ENCODE measurements around the gene GALNT13. TPM values are rescaled to one million over a fixed set of nuclear protein-coding genes. Genes with fewer than 3 reads are reported as not detected.
A peak's percentile ranks its signal among the peaks of the same experiment; 100 is the strongest.

GALNT13 gene
- 10 to 100 TPM in 1 of 4 donors, 1 to 10 TPM in 1, under 1 TPM in 2; 0.16 to 11.9 (median 1.3) TPM for total RNA-seq

GRCh38 chr2:153871231-153872221, at the start of gene GALNT13:
Gene GALNT13 (plus strand): TSS chr2:153871922.
- TF ChIP-seq POLR2AphosphoS5 (IDR thresholded peaks at IDR 0.05) (no peak), CTCF (IDR thresholded peaks at IDR 0.05) (no peak), POLR2A (IDR thresholded peaks at IDR 0.05) (no peak), EP300 (IDR thresholded peaks at IDR 0.05) (no peak)
- H3K27me3 ChIP-seq = peaks cover 52% of the 10 kb centered on the region
- H3K36me3 ChIP-seq = no peaks in the 10 kb centered on the region
- H3K4me3 ChIP-seq = peak within 1 kb of the TSS in 1 of 2 donors; percentile 45
- no peaks in the 10 kb centered on the region for H3K9me3 ChIP-seq
- peak; percentile 72 for ATAC-seq
- no peak within 1 kb of the TSS for H3K27ac ChIP-seq
- WGBS, 2 donors (ENCODE audit: low coverage in 1 of 2) = 6 to 18% methylated on average over 2 of the region's 93 CpGs
- peaks cover 0 to 25% (median 0%) of the 10 kb centered on the region in 3 donors for H3K4me1 ChIP-seq

DNA sequence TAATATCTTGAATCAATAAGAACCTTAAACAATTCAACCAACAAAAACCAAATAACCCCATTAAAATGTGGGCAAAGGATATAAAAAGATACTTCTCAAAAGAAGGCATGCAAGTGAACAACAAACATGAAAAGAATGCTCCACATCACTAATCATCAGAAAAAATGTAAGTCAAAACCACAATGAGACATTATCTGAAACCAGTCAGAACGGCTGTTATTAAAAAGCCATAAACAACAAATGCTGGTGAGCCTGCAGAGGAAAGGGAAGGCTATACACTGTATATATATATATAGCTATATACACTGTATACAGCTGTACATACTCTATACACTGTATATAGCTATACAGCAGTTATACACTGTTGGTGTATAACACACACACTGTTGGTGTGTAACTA, 47.8 kb upstream of the GALNT13 start:
- TF ChIP-seq EP300 (IDR thresholded peaks at IDR 0.05) = no peak
- no peak for TF ChIP-seq CTCF (IDR thresholded peaks at IDR 0.05)
- no peak for TF ChIP-seq POLR2AphosphoS5 (IDR thresholded peaks at IDR 0.05)
- no peak for TF ChIP-seq POLR2A (IDR thresholded peaks at IDR 0.05)
- no peak for ATAC-seq
- no peak overlapping the region for H3K4me3 ChIP-seq
- H3K27me3 ChIP-seq = no peaks in the 10 kb centered on the region
- WGBS, 2 donors (ENCODE audit: low coverage in 1 of 2) = 53 to 57% methylated on average over 1 of the region's 1 CpG
- no peak overlapping the region for H3K27ac ChIP-seq
- H3K9me3 ChIP-seq = peaks cover 0 to 20% (median 0%) of the 10 kb centered on the region in 3 donors
- H3K36me3 ChIP-seq = no peaks in the 10 kb centered on the region
- no peaks in the 10 kb centered on the region for H3K4me1 ChIP-seq

DNA sequence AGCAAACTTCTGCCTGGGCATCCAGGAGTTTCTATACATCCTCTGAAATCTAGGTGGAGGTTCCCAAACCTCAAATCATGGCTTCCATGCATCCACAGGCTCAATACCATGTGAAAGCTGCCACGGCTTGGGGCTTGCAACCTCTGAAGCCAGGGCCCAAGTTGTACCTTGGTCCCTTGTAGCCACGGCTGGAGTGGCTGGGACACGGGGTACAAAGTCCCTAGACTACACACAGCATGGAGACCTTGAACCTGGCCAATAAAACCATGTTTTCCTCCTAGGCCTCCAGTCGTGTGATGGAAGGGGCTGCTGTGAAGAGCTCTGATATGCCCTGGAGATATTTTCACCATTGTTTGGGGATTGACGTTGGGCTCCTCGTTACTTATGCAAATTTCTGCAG, 43.4 kb upstream of the GALNT13 start:
- no peak for ATAC-seq
- no peaks in the 10 kb centered on the region for H3K27me3 ChIP-seq
- no peak overlapping the region for H3K4me3 ChIP-seq
- no peaks in the 10 kb centered on the region for H3K36me3 ChIP-seq
- H3K27ac ChIP-seq = no peak overlapping the region
- TF ChIP-seq EP300 (IDR thresholded peaks at IDR 0.05) = no peak
- no peak for TF ChIP-seq POLR2AphosphoS5 (IDR thresholded peaks at IDR 0.05)
- TF ChIP-seq CTCF (IDR thresholded peaks at IDR 0.05) = no peak
- TF ChIP-seq POLR2A (IDR thresholded peaks at IDR 0.05) = no peak
- no peaks in the 10 kb centered on the region for H3K4me1 ChIP-seq
- WGBS, 2 donors (ENCODE audit: low coverage in 1 of 2) = 80 to 100% methylated on average over 1 to 4 of the region's 6 CpGs
- H3K9me3 ChIP-seq = peaks cover 0 to 11% (median 0%) of the 10 kb centered on the region in 3 donors

DNA sequence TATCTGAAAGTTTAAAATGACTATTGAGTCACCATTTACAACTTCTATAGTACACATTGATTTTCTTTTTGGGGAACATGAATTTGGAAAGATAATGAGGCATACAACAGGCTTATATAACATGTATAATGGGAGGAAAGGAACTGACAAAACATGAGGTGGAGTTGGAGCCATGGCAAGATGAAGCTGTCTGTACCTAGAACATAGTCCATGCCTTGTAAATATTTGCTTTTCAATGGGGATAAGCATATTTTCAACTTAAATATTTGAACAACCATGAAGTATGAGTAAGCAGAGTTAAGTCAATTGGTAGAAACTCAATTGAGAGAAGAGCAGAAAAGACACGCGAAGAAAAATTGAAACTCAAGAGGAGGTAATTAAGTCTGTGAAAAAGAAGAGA, 37.1 kb upstream of the GALNT13 start:
- H3K9me3 ChIP-seq = peaks cover 0 to 3% (median 0%) of the 10 kb centered on the region in 3 donors
- H3K4me1 ChIP-seq = no peaks in the 10 kb centered on the region
- H3K4me3 ChIP-seq = no peak overlapping the region
- ATAC-seq = no peak
- WGBS, 2 donors (ENCODE audit: low coverage in 1 of 2) = 79 to 94% methylated on average over 2 of the region's 2 CpGs
- TF ChIP-seq EP300 (IDR thresholded peaks at IDR 0.05) = no peak
- TF ChIP-seq CTCF (IDR thresholded peaks at IDR 0.05) = no peak
- no peak for TF ChIP-seq POLR2A (IDR thresholded peaks at IDR 0.05)
- no peak for TF ChIP-seq POLR2AphosphoS5 (IDR thresholded peaks at IDR 0.05)
- H3K27me3 ChIP-seq = no peaks in the 10 kb centered on the region
- H3K36me3 ChIP-seq = no peaks in the 10 kb centered on the region
- H3K27ac ChIP-seq = no peak overlapping the region

All from gastroesophageal sphincter (tissue), 4 donors.